GM15510 (cell line): ENCODE results near the gene HDAC1.

Experiments used
- POLR2A ChIP-seq: IDR thresholded peaks from 3 replicates; pipeline ENCODE4 v1.6.1; 2011; ENCODE audit warnings: borderline replicate concordance; ENCODE audit not compliant: insufficient read length; ENCODE audit errors: extremely low read depth

Gene HDAC1

GRCh38 chr1:32266921-32267591, 24.8 kb upstream of the HDAC1 start:
- no peak for TF ChIP-seq POLR2A

DNA sequence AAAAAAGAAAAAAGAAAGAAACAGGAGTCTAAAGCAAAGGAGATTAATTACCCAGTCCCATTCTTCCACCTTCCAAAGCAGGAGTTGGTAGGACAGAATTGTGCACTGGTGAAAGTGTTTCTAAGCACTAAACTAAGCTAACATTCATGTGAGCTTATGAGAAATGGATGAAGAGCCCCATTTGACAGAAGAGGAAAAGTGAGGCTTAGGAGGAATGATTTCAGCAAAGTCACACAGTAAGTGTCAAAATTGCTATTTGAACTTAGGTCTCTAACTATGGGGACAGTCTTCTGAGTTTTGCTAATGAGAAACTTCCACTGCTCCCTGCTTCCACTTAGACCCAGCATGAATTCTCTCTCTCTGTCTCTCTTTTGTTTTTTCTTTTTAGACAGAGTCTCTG, 22.1 kb upstream of the HDAC1 start:
- no peak for TF ChIP-seq POLR2A

- TF ChIP-seq POLR2A = no peak
Observed at GRCh38 chr1:32272557-32273390, 19.1 kb upstream of the HDAC1 start.

DNA sequence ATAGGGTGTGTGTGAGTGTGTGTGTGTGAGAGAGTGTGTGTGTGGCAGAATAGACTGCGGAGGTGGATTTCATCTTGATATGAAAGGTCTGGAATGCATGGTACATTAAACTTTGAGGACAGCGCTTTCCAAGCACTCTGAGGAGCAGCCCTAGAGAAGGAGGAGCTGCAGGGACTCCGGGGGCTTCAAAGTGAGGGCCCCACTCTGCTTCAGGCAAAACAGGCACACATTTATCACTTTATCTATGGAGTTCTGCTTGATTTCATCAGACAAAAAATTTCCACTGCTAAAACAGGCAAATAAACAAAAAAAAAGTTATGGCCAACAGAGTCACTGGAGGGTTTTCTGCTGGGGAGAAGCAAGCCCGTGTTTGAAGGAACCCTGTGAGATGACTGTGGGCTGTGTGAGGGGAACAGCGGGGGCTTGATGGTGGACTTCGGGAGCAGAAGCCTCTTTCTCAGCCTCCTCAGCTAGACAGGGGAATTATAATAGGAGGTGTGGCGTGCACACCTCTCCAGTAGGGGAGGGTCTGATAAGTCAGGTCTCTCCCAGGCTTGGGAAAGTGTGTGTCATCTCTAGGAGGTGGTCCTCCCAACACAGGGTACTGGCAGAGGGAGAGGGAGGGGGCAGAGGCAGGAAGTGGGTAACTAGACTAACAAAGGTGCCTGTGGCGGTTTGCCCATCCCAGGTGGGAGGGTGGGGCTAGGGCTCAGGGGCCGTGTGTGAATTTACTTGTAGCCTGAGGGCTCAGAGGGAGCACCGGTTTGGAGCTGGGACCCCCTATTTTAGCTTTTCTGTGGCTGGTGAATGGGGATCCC, 18.3 kb upstream of the HDAC1 start:
- no peak for TF ChIP-seq POLR2A

DNA sequence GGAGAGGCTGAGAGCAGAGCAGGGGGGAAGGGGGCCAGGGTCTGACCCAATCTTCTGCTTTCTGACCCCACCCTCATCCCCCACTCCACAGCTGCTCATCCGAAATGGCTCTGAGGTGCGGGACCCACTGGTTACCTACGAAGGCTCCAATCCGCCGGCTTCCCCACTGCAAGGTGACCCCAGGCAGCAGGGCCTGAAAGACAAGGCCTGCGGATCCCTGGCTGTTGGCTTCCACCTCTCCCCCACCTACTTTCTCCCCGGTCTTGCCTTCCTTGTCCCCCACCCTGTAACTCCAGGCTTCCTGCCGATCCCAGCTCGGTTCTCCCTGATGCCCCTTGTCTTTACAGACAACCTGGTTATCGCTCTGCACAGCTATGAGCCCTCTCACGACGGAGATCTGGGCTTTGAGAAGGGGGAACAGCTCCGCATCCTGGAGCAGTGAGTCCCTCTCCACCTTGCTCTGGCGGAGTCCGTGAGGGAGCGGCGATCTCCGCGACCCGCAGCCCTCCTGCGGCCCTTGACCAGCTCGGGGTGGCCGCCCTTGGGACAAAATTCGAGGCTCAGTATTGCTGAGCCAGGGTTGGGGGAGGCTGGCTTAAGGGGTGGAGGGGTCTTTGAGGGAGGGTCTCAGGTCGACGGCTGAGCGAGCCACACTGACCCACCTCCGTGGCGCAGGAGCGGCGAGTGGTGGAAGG, 17.1 kb upstream of the HDAC1 start:
- no peak for TF ChIP-seq POLR2A

GRCh38 chr1:32275424-32275823, 16.5 kb upstream of the HDAC1 start:
- TF ChIP-seq POLR2A = no peak

DNA sequence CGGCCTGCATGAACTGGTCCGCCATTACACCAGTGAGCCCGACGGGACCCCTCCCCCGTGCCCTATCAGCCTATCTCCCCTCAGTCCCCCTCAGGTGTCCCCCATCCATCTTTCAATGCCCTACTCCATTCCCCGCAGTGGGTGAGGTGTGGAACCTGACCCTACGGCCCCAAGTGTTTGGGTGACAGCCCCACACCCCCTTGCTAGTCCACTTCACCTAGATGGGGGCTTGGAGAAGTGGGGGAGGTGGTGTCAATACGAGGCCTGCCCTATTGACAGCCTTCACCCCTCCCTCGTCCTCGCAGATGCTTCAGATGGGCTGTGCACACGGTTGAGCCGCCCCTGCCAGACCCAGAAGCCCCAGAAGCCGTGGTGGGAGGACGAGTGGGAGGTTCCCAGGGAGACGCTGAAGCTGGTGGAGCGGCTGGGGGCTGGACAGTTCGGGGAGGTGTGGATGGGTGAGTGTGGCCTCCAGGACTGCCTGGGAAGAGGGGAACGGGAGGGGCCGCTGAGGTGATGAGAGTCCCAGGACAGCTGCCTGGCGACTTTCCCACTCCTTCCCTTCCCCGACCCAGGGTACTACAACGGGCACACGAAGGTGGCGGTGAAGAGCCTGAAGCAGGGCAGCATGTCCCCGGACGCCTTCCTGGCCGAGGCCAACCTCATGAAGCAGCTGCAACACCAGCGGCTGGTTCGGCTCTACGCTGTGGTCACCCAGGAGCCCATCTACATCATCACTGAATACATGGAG, 15.7 kb upstream of the HDAC1 start:
- no peak for TF ChIP-seq POLR2A

DNA sequence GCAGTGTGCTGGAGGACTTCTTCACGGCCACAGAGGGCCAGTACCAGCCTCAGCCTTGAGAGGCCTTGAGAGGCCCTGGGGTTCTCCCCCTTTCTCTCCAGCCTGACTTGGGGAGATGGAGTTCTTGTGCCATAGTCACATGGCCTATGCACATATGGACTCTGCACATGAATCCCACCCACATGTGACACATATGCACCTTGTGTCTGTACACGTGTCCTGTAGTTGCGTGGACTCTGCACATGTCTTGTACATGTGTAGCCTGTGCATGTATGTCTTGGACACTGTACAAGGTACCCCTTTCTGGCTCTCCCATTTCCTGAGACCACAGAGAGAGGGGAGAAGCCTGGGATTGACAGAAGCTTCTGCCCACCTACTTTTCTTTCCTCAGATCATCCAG, 6.2 kb upstream of the HDAC1 start:
- TF ChIP-seq POLR2A = no peak

- TF ChIP-seq POLR2A = no peak
Observed at GRCh38 chr1:32286763-32287162, 5.1 kb upstream of the HDAC1 start.

DNA sequence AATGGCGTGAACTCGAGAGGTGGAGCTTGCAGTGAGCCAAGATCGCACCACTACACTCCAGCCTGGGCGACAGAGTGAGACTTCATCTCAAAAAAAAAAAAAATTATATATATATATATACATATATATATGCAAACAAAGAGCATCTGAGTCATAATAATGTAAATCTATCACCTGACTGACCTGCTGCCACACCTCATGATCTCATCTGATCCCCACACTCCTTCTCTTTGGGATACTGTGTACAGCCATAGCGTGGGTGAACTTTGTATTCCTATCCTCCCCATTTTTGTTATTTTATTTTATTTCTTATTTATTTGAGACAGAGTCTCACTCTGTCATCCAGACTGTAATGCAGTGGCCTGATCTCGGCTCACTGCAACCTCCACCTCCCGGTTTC, 2.6 kb upstream of the HDAC1 start:
- TF ChIP-seq POLR2A = no peak

GRCh38 chr1:32291145-32291707, 657 bp upstream of the HDAC1 start:
- no peak for TF ChIP-seq POLR2A

DNA sequence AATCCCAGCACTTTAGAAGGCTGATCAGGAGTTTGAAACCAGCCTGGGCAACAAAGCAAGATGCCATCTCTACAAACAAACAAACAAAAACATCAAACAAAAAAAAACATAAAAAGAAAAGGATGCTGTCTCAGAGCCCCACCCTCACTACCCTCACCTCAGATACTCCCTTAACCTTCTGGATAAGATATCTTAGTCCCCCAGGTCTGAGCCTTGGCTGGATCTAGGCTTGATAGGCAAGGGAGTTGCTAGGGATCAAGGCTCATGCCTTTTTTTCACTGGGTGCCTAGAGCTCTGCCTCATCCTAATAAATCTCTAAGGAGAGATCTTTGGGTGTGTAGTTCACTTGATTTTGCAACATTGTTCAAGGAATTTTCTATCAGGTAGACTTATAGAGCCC, 7.4 kb downstream of the HDAC1 start:
- no peak for TF ChIP-seq POLR2A

DNA sequence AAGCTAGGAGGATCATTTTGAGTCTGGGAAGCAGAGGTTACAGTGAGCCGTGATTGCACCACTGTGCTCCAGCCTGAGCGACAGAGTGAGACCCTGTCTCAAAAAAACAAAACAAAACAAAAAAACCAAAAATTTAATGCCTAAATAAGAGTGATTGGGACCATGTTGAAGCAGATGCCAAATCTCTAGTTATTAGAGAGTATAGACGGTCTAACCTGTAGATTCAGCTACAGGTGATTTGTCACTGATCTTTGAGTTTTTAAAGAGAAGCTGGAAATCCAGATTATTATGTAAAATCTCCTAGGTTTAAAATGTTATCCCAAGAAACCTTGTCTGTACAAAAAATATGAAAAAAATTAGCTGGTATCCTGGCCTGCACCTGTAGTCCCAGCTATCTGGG, 11.5 kb downstream of the HDAC1 start:
- no peak for TF ChIP-seq POLR2A
